Measurements from ENCODE around the gene SUMO2. TPM values are rescaled to one million over a fixed set of nuclear protein-coding genes. Genes with fewer than 3 reads are reported as not detected.
"Not testable (repeated sequence)": the region's sequence is repeated elsewhere in the genome, so short reads cannot be mapped to it uniquely, and the experiment has no call there.

The SUMO2 gene
- total RNA-seq, 1 donor from 2014 or later, result 625 TPM

GRCh38 chr17:75163074-75163473, 19.7 kb downstream of the SUMO2 start:
- Mint-ChIP-seq H3K27me3 (ENCODE audit: unreplicated experiment) (no peaks in the 10 kb centered on the region), H3K9me3 (ENCODE audit: unreplicated experiment) (peaks cover 1% of the 10 kb centered on the region), H3K36me3 (ENCODE audit: unreplicated experiment) (no peaks in the 10 kb centered on the region), H3K4me3 (ENCODE audit: unreplicated experiment) (no peak overlapping the region), H3K27ac (ENCODE audit: unreplicated experiment) (no peak overlapping the region), H3K4me1 (ENCODE audit: low read depth, unreplicated experiment) (no peaks in the 10 kb centered on the region)
- TF ChIP-seq CTCF (IDR thresholded peaks at IDR 0.05; ENCODE audit: partially characterized antibody, unreplicated experiment), result no peak
- no peak for DNase-seq

GRCh38 chr17:75160211-75160610, 22.5 kb downstream of the SUMO2 start:
- Mint-ChIP-seq H3K4me1 (ENCODE audit: low read depth, unreplicated experiment) (no peaks in the 10 kb centered on the region), H3K9me3 (ENCODE audit: unreplicated experiment) (peaks cover 3% of the 10 kb centered on the region), H3K27ac (ENCODE audit: unreplicated experiment) (no peak overlapping the region), H3K4me3 (ENCODE audit: unreplicated experiment) (no peak overlapping the region), H3K27me3 (ENCODE audit: unreplicated experiment) (peaks cover 2% of the 10 kb centered on the region), H3K36me3 (ENCODE audit: unreplicated experiment) (no peaks in the 10 kb centered on the region)
- no peak for DNase-seq
- TF ChIP-seq CTCF (IDR thresholded peaks at IDR 0.05; ENCODE audit: partially characterized antibody, unreplicated experiment), result no peak

GRCh38 chr17:75159196-75160031, 23.3 kb downstream of the SUMO2 start:
- TF ChIP-seq CTCF (IDR thresholded peaks at IDR 0.05; ENCODE audit: partially characterized antibody, unreplicated experiment), result no peak
- Mint-ChIP-seq H3K27me3 (ENCODE audit: unreplicated experiment) (peaks cover 7% of the 10 kb centered on the region), H3K4me1 (ENCODE audit: low read depth, unreplicated experiment) (peaks cover 3% of the 10 kb centered on the region), H3K27ac (ENCODE audit: unreplicated experiment) (no peak overlapping the region), H3K36me3 (ENCODE audit: unreplicated experiment) (no peaks in the 10 kb centered on the region), H3K4me3 (ENCODE audit: unreplicated experiment) (no peak overlapping the region), H3K9me3 (ENCODE audit: unreplicated experiment) (peaks cover 7% of the 10 kb centered on the region)
- DNase-seq, result no peak

- not testable (repeated sequence) for H3K4me1 Mint-ChIP-seq (ENCODE audit: low read depth, unreplicated experiment); H3K36me3 Mint-ChIP-seq (ENCODE audit: unreplicated experiment); H3K4me3 Mint-ChIP-seq (ENCODE audit: unreplicated experiment); H3K27ac Mint-ChIP-seq (ENCODE audit: unreplicated experiment); DNase-seq
- H3K9me3 Mint-ChIP-seq (ENCODE audit: unreplicated experiment), result peaks cover 13% of the 10 kb centered on the region
- peaks cover 13% of the 10 kb centered on the region for H3K27me3 Mint-ChIP-seq (ENCODE audit: unreplicated experiment)
Measured at GRCh38 chr17:75158480-75158879, 24.3 kb downstream of the SUMO2 start.

GRCh38 chr17:75155191-75155601, 27.6 kb downstream of the SUMO2 start:
- Mint-ChIP-seq H3K4me1 (ENCODE audit: low read depth, unreplicated experiment) (peaks cover 3% of the 10 kb centered on the region), H3K27ac (ENCODE audit: unreplicated experiment) (peak overlapping the region; percentile 38), H3K36me3 (ENCODE audit: unreplicated experiment) (peaks cover 10% of the 10 kb centered on the region), H3K9me3 (ENCODE audit: unreplicated experiment) (peaks cover 22% of the 10 kb centered on the region), H3K4me3 (ENCODE audit: unreplicated experiment) (peak overlapping the region; percentile 87), H3K27me3 (ENCODE audit: unreplicated experiment) (peaks cover 23% of the 10 kb centered on the region)
- no peak for TF ChIP-seq CTCF (IDR thresholded peaks at IDR 0.05; ENCODE audit: partially characterized antibody, unreplicated experiment)
- DNase-seq, result no peak
